ENCODE results near the gene TAPBP. TPM values are rescaled to one million over a fixed set of nuclear protein-coding genes. Genes with fewer than 3 reads are reported as not detected.

The TAPBP gene
- total and polyA plus RNA-seq, 2 of the 8 experiments (the other 6 are each of a cell fraction or from before 2014, with no cell fraction given): 24.5 to 35.4 TPM

GRCh38 chr6:33276581-33276863 lies 37.4 kb downstream of the TAPBP start (continued):
- TF ChIP-seq CHD7 (IDR thresholded peaks at IDR 0.05; ENCODE audit: insufficient replicate concordance, low read length): no peak
- TF ChIP-seq CBX5 (IDR thresholded peaks at IDR 0.05; ENCODE audit: low read depth, low read length): no peak
- TF ChIP-seq POU5F1 (IDR thresholded peaks at IDR 0.05; ENCODE audit: low read depth, low read length): no peak
- TF ChIP-seq KDM5A (IDR thresholded peaks at IDR 0.05; ENCODE audit: low read length): no peak
- TF ChIP-seq, protein P1, sequence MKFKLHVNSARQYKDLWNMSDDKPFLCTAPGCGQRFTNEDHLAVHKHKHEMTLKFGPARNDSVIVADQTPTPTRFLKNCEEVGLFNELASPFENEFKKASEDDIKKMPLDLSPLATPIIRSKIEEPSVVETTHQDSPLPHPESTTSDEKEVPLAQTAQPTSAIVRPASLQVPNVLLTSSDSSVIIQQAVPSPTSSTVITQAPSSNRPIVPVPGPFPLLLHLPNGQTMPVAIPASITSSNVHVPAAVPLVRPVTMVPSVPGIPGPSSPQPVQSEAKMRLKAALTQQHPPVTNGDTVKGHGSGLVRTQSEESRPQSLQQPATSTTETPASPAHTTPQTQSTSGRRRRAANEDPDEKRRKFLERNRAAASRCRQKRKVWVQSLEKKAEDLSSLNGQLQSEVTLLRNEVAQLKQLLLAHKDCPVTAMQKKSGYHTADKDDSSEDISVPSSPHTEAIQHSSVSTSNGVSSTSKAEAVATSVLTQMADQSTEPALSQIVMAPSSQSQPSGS (IDR thresholded peaks at IDR 0.05; ENCODE audit: low read length): no peak
- TF ChIP-seq, protein P2, sequence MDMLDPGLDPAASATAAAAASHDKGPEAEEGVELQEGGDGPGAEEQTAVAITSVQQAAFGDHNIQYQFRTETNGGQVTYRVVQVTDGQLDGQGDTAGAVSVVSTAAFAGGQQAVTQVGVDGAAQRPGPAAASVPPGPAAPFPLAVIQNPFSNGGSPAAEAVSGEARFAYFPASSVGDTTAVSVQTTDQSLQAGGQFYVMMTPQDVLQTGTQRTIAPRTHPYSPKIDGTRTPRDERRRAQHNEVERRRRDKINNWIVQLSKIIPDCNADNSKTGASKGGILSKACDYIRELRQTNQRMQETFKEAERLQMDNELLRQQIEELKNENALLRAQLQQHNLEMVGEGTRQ (IDR thresholded peaks at IDR 0.05; ENCODE audit: low read length): no peak
- TF ChIP-seq BRCA1 (IDR thresholded peaks at IDR 0.05; ENCODE audit: low read depth, low read length): no peak
- no peak for TF ChIP-seq BCL11A (IDR thresholded peaks at IDR 0.05; ENCODE audit: low read depth in 2 of 2, low read length in 2 of 2)
- no peak for TF ChIP-seq SP2 (IDR thresholded peaks at IDR 0.05; ENCODE audit: low read length)
- TF ChIP-seq POLR2AphosphoS5 (IDR thresholded peaks at IDR 0.05; ENCODE audit: low read depth, low read length): no peak

All from H1 (cell line).